WTC11 (cell line): Measurements from ENCODE around the gene GYS1.

Experiments used
- CREB1 ChIP-seq: sonication (generic); formaldehyde crosslinking; IDR thresholded peaks from 2 replicates; pipeline ENCODE4 v1.8.0; 2023; ENCODE audit warnings: mild to moderate bottlenecking, missing genetic modification reagents
- OVOL2 ChIP-seq: fragments of 250-450 bp; sonication (Bioruptor Pico); IDR thresholded peaks from 2 replicates; pipeline ENCODE4 v1.9.0; 2021; ENCODE audit warnings: mild to moderate bottlenecking, borderline replicate concordance
- ZNF263 ChIP-seq: sonication (generic); formaldehyde crosslinking; IDR thresholded peaks from 2 replicates; pipeline ENCODE4 v1.8.1; 2022; ENCODE audit warnings: low read depth, mild to moderate bottlenecking, moderate library complexity, missing genetic modification reagents
- TF ChIP-seq, protein P1 (sequence below): sonication (generic); formaldehyde crosslinking; IDR thresholded peaks from 2 replicates; pipeline ENCODE4 v1.8.1; 2023; ENCODE audit warnings: mild to moderate bottlenecking, missing genetic modification reagents
- TF ChIP-seq, protein P2 (sequence below): fragments of 200-600 bp; IDR thresholded peaks from 2 replicates; pipeline ENCODE4 v1.8.0; 2022; ENCODE audit warnings: antibody characterized with exemption
- TF ChIP-seq, protein P3 (sequence below): sonication (generic); formaldehyde crosslinking; IDR thresholded peaks from 2 replicates; pipeline ENCODE4 v1.8.0; 2022; ENCODE audit warnings: mild to moderate bottlenecking, missing genetic modification reagents

DNA sequence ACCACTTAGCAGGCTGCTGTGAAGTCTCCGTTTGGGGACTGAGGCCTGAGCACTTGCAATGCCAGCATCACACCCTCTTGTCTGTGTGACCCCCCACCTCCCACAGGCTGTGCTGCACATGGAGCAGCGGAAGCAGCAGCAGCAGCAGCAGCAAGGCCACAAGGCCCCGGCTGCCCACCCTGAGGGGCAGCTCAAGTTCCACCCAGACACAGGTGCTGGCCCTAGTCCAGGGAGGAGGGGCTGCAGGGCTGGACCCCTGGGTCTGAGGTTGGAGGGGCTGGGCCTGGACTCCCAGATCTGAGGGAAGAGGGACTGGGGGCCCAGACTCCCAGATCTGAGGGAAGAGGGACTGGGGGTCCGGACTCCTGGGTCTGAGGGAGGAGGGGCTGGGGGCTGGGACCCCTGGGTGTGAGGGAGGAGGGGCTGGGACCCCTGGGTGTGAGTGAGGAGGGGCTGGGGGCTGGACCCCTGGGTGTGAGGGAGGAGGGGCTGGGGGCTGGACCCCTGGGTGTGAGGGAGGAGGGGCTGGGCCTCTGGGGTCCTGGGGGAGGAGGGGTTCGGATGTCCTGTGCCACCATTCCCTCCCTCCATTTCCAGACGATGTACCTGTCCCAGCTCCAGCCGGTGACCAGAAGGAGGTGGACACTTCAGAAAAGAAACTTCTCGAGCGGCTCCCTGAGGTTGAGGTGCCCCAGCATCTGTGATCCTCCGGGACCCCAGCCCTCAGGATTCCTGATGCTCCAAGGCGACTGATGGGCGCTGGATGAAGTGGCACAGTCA, 71.2 kb downstream of the GYS1 start:
- TF ChIP-seq, protein P1, sequence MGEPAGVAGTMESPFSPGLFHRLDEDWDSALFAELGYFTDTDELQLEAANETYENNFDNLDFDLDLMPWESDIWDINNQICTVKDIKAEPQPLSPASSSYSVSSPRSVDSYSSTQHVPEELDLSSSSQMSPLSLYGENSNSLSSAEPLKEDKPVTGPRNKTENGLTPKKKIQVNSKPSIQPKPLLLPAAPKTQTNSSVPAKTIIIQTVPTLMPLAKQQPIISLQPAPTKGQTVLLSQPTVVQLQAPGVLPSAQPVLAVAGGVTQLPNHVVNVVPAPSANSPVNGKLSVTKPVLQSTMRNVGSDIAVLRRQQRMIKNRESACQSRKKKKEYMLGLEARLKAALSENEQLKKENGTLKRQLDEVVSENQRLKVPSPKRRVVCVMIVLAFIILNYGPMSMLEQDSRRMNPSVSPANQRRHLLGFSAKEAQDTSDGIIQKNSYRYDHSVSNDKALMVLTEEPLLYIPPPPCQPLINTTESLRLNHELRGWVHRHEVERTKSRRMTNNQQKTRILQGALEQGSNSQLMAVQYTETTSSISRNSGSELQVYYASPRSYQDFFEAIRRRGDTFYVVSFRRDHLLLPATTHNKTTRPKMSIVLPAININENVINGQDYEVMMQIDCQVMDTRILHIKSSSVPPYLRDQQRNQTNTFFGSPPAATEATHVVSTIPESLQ (CRISPR knock-in tag), result no peak
- TF ChIP-seq, protein P2, sequence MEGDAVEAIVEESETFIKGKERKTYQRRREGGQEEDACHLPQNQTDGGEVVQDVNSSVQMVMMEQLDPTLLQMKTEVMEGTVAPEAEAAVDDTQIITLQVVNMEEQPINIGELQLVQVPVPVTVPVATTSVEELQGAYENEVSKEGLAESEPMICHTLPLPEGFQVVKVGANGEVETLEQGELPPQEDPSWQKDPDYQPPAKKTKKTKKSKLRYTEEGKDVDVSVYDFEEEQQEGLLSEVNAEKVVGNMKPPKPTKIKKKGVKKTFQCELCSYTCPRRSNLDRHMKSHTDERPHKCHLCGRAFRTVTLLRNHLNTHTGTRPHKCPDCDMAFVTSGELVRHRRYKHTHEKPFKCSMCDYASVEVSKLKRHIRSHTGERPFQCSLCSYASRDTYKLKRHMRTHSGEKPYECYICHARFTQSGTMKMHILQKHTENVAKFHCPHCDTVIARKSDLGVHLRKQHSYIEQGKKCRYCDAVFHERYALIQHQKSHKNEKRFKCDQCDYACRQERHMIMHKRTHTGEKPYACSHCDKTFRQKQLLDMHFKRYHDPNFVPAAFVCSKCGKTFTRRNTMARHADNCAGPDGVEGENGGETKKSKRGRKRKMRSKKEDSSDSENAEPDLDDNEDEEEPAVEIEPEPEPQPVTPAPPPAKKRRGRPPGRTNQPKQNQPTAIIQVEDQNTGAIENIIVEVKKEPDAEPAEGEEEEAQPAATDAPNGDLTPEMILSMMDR, result no peak
- TF ChIP-seq OVOL2 (no peak), CREB1 (CRISPR knock-in tag) (no peak), ZNF263 (CRISPR knock-in tag) (no peak)
- TF ChIP-seq, protein P3, sequence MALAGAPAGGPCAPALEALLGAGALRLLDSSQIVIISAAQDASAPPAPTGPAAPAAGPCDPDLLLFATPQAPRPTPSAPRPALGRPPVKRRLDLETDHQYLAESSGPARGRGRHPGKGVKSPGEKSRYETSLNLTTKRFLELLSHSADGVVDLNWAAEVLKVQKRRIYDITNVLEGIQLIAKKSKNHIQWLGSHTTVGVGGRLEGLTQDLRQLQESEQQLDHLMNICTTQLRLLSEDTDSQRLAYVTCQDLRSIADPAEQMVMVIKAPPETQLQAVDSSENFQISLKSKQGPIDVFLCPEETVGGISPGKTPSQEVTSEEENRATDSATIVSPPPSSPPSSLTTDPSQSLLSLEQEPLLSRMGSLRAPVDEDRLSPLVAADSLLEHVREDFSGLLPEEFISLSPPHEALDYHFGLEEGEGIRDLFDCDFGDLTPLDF (CRISPR knock-in tag), result no peak
